Measurements from ENCODE around the gene KLHL18. TPM values are rescaled to one million over a fixed set of nuclear protein-coding genes. Genes with fewer than 3 reads are reported as not detected.

The KLHL18 gene
- total RNA-seq, 3 donors from 2014 or later: 17.0 to 28.7 (median 21.5) TPM

GRCh38 chr3:47339951-47340350, 57.2 kb downstream of the KLHL18 start:
- intact Hi-C loops (cut with DNase I, micrococcal nuclease): no loop called here
- TF ChIP-seq CTCF (IDR thresholded peaks at IDR 0.05): no peak
- no peaks in the 10 kb centered on the region for H3K9me3 ChIP-seq
- DNase-seq (no peak), ATAC-seq (no peak)
- no peaks in the 10 kb centered on the region for H3K4me1 ChIP-seq (ENCODE audit: low read depth)
- peaks cover 11% of the 10 kb centered on the region for H3K36me3 ChIP-seq (ENCODE audit: low read depth)
- H3K4me3 ChIP-seq: no peak overlapping the region

- no peak for DNase-seq
- Histone ChIP-seq H3K4me1 (ENCODE audit: low read depth) (no peaks in the 10 kb centered on the region), H3K9me3 (no peaks in the 10 kb centered on the region), H3K36me3 (ENCODE audit: low read depth) (peaks cover 11% of the 10 kb centered on the region), H3K4me3 (no peak overlapping the region)
- ATAC-seq: no peak
- TF ChIP-seq CTCF (IDR thresholded peaks at IDR 0.05): no peak
- intact Hi-C loops (cut with DNase I, micrococcal nuclease): no loop called here
Observed at GRCh38 chr3:47340866-47341265, 58.1 kb downstream of the KLHL18 start.

- peaks cover 3% of the 10 kb centered on the region for H3K36me3 ChIP-seq (ENCODE audit: low read depth)
- ATAC-seq (no peak), DNase-seq (no peak)
- H3K4me1 ChIP-seq (ENCODE audit: low read depth): no peaks in the 10 kb centered on the region
- no peaks in the 10 kb centered on the region for H3K9me3 ChIP-seq
- no peak overlapping the region for H3K4me3 ChIP-seq
- TF ChIP-seq CTCF (IDR thresholded peaks at IDR 0.05): no peak
- intact Hi-C loops (cut with DNase I, micrococcal nuclease): no loop called here
Observed at GRCh38 chr3:47342151-47342550, 59.4 kb downstream of the KLHL18 start.

- ATAC-seq (no peak), DNase-seq (no peak)
- H3K9me3 ChIP-seq: no peaks in the 10 kb centered on the region
- no peaks in the 10 kb centered on the region for H3K4me1 ChIP-seq (ENCODE audit: low read depth)
- H3K4me3 ChIP-seq: no peak overlapping the region
- intact Hi-C loops (cut with DNase I, micrococcal nuclease): no loop called here
- TF ChIP-seq CTCF (IDR thresholded peaks at IDR 0.05): no peak
- peaks cover 3% of the 10 kb centered on the region for H3K36me3 ChIP-seq (ENCODE audit: low read depth)
Observed at GRCh38 chr3:47342812-47343211, 60.1 kb downstream of the KLHL18 start.

GRCh38 chr3:47343471-47343971, 60.8 kb downstream of the KLHL18 start:
- DNase-seq (no peak), ATAC-seq (no peak)
- intact Hi-C loops (cut with DNase I, micrococcal nuclease): no loop called here
- TF ChIP-seq CTCF (IDR thresholded peaks at IDR 0.05): no peak
- Histone ChIP-seq H3K36me3 (ENCODE audit: low read depth) (peaks cover 3% of the 10 kb centered on the region), H3K9me3 (no peaks in the 10 kb centered on the region), H3K4me3 (no peak overlapping the region), H3K4me1 (ENCODE audit: low read depth) (no peaks in the 10 kb centered on the region)

GRCh38 chr3:47344971-47345370, 62.2 kb downstream of the KLHL18 start:
- intact Hi-C loops (cut with DNase I, micrococcal nuclease): no loop called here
- peaks cover 3% of the 10 kb centered on the region for H3K36me3 ChIP-seq (ENCODE audit: low read depth)
- no peak for DNase-seq

More at GRCh38 chr3:47344971-47345370, 62.2 kb downstream of the KLHL18 start:
- Histone ChIP-seq H3K4me1 (ENCODE audit: low read depth) (no peaks in the 10 kb centered on the region), H3K4me3 (no peak overlapping the region), H3K9me3 (no peaks in the 10 kb centered on the region)
- no peak for ATAC-seq
- TF ChIP-seq CTCF (IDR thresholded peaks at IDR 0.05): no peak
